CD4-positive, alpha-beta T cell treated with Interleukin-2 at 100 ng/mL for 4 hours (primary cell): ENCODE data around the gene AKT1S1.
"Not testable (repeated sequence)": the region's sequence is repeated elsewhere in the genome, so short reads cannot be mapped to it uniquely, and the experiment has no call there.

ENCODE experiments used
- DNase-seq: peaks from one replicate; pipeline ENCODE4 v3.0.0-alpha.2; 2020; ENCODE audit warnings: low spot score

Gene AKT1S1

GRCh38 chr19:49836176-49837008 lies 40.8 kb downstream of the AKT1S1 start:
- no peak for DNase-seq

- DNase-seq, result no peak
These were observed 41.6 kb downstream of the AKT1S1 start for GRCh38 chr19:49835562-49835961.

DNA sequence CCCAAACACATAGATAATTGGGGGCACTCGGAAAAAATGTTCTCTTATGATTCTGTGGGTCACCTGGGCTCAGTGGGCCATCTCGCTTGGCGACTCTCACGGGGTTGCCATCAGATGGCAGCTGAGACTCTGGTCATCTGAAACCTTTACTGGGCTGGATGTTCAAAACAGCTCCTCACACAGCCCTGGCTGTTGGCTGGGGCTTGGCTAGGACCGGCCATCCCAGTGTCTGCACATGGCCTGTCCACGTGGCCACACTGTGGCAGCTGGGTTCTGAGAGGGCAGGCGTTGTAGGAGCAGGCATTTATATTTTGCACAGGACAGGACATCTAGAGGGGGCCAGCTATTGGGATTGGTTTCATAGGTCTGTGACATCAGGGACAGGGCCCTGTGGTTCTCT lies 43.6 kb downstream of the AKT1S1 start:
- DNase-seq, result no peak

- DNase-seq, result no peak
These were observed 44.6 kb downstream of the AKT1S1 start for GRCh38 chr19:49832556-49832955.

GRCh38 chr19:49831592-49831991 lies 45.6 kb downstream of the AKT1S1 start:
- no peak for DNase-seq

DNA sequence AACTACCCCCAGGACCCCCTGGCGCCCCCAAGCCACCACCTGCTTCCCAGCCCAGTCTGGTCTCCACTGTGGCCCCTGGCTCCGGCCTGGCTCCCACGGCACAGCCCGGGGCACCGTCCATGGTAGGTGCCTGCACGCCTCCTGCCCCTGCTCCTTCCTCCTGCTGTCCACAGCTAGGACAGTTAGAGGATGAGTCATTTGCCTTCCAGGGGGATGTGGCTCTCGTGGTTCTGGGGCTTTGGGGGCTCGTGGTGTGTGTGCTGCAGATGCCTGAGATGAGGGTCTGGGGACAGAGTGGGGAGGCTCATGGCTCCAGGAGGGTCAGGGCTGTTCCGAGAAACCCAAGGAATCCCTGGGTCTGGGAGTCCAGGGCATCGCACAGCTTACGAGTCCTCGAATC lies 46.4 kb downstream of the AKT1S1 start:
- no peak for DNase-seq

- no peak for DNase-seq
These were observed 47.4 kb downstream of the AKT1S1 start for GRCh38 chr19:49829721-49830120.

- no peak for DNase-seq
These were observed 48.0 kb downstream of the AKT1S1 start for GRCh38 chr19:49829200-49829599.

DNA sequence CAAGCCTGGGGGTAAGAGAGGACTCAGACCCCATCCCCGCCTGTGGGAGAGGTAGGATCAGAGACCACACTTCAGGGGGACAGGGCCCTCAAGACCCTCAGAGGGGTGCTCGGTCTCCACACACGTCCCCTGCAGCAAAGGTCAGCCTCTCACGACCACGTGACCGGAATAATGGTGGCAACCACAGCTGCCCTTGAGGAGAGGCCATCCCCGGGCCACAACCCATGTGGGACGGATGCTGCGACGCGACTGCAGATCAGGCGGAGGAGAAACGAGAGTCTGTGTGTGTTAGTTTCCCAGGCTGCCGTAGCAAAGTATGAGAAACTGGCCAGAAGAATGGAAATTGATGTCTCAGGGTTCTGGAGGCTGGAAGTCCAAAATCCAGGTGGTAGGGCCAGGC lies 50.1 kb downstream of the AKT1S1 start:
- no peak for DNase-seq

- no peak for DNase-seq
These were observed 52.5 kb downstream of the AKT1S1 start for GRCh38 chr19:49824662-49825061.

DNA sequence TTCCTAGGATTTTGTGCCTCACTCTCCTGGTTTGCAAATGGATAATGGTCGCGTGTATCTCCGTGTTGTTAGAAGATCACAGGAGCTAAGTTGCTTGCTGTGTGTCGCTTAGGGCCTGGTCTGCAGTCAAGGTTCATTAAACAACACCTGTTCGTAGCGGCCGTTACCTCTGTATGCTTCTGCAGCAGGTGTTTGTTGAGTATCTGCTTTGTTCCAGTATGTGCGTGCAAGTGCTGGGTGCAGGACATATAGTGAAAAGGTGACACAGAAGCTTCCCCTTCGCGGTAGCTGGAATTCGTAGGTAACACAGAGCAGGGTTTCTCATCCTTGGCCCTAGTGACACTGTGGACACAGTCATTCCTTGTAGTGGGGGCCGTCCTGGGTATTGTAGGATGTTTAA lies 53.7 kb downstream of the AKT1S1 start:
- DNase-seq, result no peak

DNA sequence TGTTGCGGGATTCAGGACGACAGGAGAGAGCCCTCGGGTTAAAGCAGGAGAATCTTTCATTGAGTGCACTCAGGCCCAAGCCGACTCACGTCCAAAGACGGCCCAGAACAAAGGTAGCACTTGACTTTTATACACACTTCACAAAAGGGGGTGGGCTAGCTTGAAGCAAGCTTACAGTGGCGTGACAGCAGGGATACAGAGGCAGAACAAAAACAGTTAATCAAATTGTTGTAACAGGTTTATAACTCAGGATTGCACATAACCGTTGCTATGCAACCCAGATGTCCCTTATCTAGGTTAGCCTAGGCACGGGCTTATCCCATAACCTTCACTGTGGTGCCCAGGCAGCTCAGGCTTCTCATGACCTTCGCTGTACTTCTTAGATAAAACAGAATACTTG lies 57.0 kb downstream of the AKT1S1 start:
- no peak for DNase-seq

- not testable (repeated sequence) for DNase-seq
These were observed 57.6 kb downstream of the AKT1S1 start for GRCh38 chr19:49819452-49820115.
